ENCODE data around the gene DLEC1. TPM values are rescaled to one million over a fixed set of nuclear protein-coding genes. Genes with fewer than 3 reads are reported as not detected.

DLEC1 gene
- total RNA-seq (2022; extraction: Qiagen RNA extraction; ENCODE audit: low read depth), result 0.05 to 0.15 TPM (median 0.06 TPM) in 4 of 5 replicates, not detected in the other

GRCh38 chr3:38039101-38039898 is at the start of gene DLEC1:
DLEC1 (plus strand) TSS chr3:38039208; CDS start chr3:38039226, 18 bp downstream.

GRCh38 chr3:37990527-37990926 is 48.5 kb upstream of the DLEC1 start, which contains the start of gene VILL:
VILL (plus strand) TSS chr3:37990786; CDS start chr3:37993673, 2,887 bp downstream.

GRCh38 chr3:38029400-38030125 is 9.4 kb upstream of the DLEC1 start, which contains the start of gene PLCD1:
PLCD1 (minus strand) TSS chr3:38029642; CDS start chr3:38029539, 103 bp downstream.

GRCh38 chr3:38136777-38137614 is 98.0 kb downstream of the DLEC1 start, which contains the start of gene ACAA1:
ACAA1 (minus strand) TSS chr3:38137127; CDS start chr3:38137035, 92 bp downstream.

GRCh38 chr3:38138349-38139190 is 99.6 kb downstream of the DLEC1 start, which contains the start of gene MYD88:
MYD88 (plus strand) TSS chr3:38138661; CDS start chr3:38138701, 40 bp downstream.

DNA sequence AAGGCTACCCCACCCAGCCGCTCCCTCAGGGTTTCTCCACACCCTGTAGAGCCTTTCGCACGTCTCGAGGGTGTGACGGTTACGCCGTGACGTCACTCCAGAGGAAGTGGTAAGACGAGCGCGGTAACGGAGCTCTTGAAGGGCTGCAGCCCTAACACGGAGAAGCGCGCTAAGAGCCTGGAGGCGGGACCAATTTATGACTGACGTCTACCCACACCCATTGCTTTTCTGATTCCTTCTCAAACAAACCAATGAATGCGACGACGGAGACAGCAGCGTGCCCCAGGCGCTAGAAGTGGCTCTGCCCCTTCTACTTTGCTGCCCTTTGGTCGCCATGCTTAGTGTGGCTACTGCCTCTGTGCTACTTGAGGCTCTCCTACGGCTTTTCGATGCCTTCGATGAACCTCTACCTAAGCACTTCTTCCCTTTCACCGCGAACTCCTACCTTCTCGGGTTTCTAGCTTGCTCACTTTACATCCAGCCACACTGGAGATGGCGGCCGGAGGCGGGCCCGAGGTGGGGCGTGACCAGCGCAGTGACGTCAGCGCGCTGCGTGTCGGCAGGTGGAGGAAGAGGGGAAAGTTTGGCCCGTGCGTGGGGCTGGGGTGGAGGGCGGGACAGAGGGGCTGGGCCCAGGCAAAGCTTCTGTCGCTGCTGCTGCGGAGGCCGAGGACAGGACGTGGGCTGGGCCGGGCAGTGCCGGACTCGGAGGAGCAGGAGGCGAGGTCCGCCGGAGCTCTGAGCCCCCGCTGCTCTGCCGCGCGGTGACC is 126.1 kb downstream of the DLEC1 start, which contains the start of gene OXSR1:
Gene OXSR1 (plus strand): TSS at position 586 of the 770 bp plus-strand sequence. CDS start 340 bp downstream, outside the sequence.

Other genes with a start within 250 kb of the DLEC1 start
- gene CTDSPL, start 177.3 kb upstream of the DLEC1 start, total RNA-seq (2022; extraction: Qiagen RNA extraction; ENCODE audit: low read depth), result 9.8 to 11.6 TPM (median 11.0 TPM) in 5 replicates
- 0.07 to 1.0 TPM (median 0.22 TPM) in 4 of 5 replicates, not detected in the other for gene VILL, start 48.4 kb upstream of the DLEC1 start, total RNA-seq (2022; extraction: Qiagen RNA extraction; ENCODE audit: low read depth)
- gene PLCD1, start 9.6 kb upstream of the DLEC1 start, total RNA-seq (2022; extraction: Qiagen RNA extraction; ENCODE audit: low read depth), result 2.3 to 4.4 TPM (median 3.3 TPM) in 5 replicates
- gene ACAA1, start 97.9 kb downstream of the DLEC1 start, total RNA-seq (2022; extraction: Qiagen RNA extraction; ENCODE audit: low read depth), result 41.4 to 49.7 TPM (median 48.9 TPM) in 5 replicates
- 25.2 to 27.9 TPM (median 27.0 TPM) in 5 replicates for gene MYD88, start 99.5 kb downstream of the DLEC1 start, total RNA-seq (2022; extraction: Qiagen RNA extraction; ENCODE audit: low read depth)
- 23.5 to 37.0 TPM (median 31.7 TPM) in 5 replicates for gene OXSR1, start 126.3 kb downstream of the DLEC1 start, total RNA-seq (2022; extraction: Qiagen RNA extraction; ENCODE audit: low read depth)
- gene SLC22A13, start 226.6 kb downstream of the DLEC1 start, total RNA-seq (2022; extraction: Qiagen RNA extraction; ENCODE audit: low read depth), result 0.06 to 0.12 TPM (median 0.10 TPM) in 3 of 5 replicates, not detected in the others
- 0.06 to 0.10 TPM in 2 of 5 replicates, not detected in the others for gene SLC22A14, start 243.1 kb downstream of the DLEC1 start, total RNA-seq (2022; extraction: Qiagen RNA extraction; ENCODE audit: low read depth)